ENCODE results near the gene GLOD5.

DNA sequence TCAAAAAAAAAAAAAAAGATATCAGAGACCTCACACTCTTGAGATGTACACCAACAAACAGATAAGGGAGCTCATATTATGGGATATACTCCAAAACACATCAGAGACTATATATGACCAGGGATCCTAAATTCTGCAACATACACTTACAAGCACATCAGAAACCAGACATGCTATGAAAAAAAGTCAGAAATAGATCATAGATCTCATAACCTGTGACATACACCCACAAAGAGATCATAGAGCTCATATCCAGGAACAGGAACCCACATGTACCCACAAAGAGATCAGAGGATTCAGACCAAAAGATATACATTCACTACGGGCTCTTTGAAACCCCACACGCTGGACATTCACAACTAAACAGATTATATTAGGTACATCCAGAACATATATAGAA lies 35.0 kb upstream of the GLOD5 start:
- TF ChIP-seq, protein P1, sequence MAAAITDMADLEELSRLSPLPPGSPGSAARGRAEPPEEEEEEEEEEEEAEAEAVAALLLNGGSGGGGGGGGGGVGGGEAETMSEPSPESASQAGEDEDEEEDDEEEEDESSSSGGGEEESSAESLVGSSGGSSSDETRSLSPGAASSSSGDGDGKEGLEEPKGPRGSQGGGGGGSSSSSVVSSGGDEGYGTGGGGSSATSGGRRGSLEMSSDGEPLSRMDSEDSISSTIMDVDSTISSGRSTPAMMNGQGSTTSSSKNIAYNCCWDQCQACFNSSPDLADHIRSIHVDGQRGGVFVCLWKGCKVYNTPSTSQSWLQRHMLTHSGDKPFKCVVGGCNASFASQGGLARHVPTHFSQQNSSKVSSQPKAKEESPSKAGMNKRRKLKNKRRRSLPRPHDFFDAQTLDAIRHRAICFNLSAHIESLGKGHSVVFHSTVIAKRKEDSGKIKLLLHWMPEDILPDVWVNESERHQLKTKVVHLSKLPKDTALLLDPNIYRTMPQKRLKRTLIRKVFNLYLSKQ (tag by site-specific recombination; IDR thresholded peaks at IDR 0.05; ENCODE audit: borderline replicate concordance) = no peak
- TF ChIP-seq, protein P2, sequence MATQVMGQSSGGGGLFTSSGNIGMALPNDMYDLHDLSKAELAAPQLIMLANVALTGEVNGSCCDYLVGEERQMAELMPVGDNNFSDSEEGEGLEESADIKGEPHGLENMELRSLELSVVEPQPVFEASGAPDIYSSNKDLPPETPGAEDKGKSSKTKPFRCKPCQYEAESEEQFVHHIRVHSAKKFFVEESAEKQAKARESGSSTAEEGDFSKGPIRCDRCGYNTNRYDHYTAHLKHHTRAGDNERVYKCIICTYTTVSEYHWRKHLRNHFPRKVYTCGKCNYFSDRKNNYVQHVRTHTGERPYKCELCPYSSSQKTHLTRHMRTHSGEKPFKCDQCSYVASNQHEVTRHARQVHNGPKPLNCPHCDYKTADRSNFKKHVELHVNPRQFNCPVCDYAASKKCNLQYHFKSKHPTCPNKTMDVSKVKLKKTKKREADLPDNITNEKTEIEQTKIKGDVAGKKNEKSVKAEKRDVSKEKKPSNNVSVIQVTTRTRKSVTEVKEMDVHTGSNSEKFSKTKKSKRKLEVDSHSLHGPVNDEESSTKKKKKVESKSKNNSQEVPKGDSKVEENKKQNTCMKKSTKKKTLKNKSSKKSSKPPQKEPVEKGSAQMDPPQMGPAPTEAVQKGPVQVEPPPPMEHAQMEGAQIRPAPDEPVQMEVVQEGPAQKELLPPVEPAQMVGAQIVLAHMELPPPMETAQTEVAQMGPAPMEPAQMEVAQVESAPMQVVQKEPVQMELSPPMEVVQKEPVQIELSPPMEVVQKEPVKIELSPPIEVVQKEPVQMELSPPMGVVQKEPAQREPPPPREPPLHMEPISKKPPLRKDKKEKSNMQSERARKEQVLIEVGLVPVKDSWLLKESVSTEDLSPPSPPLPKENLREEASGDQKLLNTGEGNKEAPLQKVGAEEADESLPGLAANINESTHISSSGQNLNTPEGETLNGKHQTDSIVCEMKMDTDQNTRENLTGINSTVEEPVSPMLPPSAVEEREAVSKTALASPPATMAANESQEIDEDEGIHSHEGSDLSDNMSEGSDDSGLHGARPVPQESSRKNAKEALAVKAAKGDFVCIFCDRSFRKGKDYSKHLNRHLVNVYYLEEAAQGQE (tag by site-specific recombination; IDR thresholded peaks at IDR 0.05) = no peak
- TF ChIP-seq, protein P3, sequence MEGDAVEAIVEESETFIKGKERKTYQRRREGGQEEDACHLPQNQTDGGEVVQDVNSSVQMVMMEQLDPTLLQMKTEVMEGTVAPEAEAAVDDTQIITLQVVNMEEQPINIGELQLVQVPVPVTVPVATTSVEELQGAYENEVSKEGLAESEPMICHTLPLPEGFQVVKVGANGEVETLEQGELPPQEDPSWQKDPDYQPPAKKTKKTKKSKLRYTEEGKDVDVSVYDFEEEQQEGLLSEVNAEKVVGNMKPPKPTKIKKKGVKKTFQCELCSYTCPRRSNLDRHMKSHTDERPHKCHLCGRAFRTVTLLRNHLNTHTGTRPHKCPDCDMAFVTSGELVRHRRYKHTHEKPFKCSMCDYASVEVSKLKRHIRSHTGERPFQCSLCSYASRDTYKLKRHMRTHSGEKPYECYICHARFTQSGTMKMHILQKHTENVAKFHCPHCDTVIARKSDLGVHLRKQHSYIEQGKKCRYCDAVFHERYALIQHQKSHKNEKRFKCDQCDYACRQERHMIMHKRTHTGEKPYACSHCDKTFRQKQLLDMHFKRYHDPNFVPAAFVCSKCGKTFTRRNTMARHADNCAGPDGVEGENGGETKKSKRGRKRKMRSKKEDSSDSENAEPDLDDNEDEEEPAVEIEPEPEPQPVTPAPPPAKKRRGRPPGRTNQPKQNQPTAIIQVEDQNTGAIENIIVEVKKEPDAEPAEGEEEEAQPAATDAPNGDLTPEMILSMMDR (tag by site-specific recombination; IDR thresholded peaks at IDR 0.05) = no peak
- no peak for TF ChIP-seq TCF7L2 (IDR thresholded peaks at IDR 0.05; ENCODE audit: borderline replicate concordance, low read depth, low read length)
- no peak for TF ChIP-seq OSR2 (tag by site-specific recombination; IDR thresholded peaks at IDR 0.05)
- TF ChIP-seq ZFHX2 (tag by site-specific recombination; conservative IDR thresholded peaks at IDR 0.05) = no peak
- TF ChIP-seq ZBTB8A (tag by site-specific recombination; IDR thresholded peaks at IDR 0.05) = no peak
- no peak for TF ChIP-seq ZBTB7A (tag by site-specific recombination; IDR thresholded peaks at IDR 0.05; ENCODE audit: low read depth)
- TF ChIP-seq ZNF830 (tag by site-specific recombination; IDR thresholded peaks at IDR 0.05; ENCODE audit: low read depth) = no peak
- TF ChIP-seq ZNF658 (tag by site-specific recombination; IDR thresholded peaks at IDR 0.05) = no peak
- TF ChIP-seq, protein P4, sequence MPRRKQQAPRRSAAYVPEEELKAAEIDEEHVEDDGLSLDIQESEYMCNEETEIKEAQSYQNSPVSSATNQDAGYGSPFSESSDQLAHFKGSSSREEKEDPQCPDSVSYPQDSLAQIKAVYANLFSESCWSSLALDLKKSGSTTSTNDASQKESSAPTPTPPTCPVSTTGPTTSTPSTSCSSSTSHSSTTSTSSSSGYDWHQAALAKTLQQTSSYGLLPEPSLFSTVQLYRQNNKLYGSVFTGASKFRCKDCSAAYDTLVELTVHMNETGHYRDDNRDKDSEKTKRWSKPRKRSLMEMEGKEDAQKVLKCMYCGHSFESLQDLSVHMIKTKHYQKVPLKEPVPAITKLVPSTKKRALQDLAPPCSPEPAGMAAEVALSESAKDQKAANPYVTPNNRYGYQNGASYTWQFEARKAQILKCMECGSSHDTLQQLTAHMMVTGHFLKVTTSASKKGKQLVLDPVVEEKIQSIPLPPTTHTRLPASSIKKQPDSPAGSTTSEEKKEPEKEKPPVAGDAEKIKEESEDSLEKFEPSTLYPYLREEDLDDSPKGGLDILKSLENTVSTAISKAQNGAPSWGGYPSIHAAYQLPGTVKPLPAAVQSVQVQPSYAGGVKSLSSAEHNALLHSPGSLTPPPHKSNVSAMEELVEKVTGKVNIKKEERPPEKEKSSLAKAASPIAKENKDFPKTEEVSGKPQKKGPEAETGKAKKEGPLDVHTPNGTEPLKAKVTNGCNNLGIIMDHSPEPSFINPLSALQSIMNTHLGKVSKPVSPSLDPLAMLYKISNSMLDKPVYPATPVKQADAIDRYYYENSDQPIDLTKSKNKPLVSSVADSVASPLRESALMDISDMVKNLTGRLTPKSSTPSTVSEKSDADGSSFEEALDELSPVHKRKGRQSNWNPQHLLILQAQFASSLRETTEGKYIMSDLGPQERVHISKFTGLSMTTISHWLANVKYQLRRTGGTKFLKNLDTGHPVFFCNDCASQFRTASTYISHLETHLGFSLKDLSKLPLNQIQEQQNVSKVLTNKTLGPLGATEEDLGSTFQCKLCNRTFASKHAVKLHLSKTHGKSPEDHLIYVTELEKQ (tag by site-specific recombination; IDR thresholded peaks at IDR 0.05; ENCODE audit: borderline replicate concordance) = no peak

All from HEK293 (cell line).